IMR-90 (cell line): Measurements from ENCODE around the gene ALOXE3. TPM values are rescaled to one million over a fixed set of nuclear protein-coding genes. Genes with fewer than 3 reads are reported as not detected.

Experiments
- ATAC-seq: fragments of 200-7000 bp; cut with Tn5 transposase; 2 replicates; pipeline ENCODE4 v1.9.1; 2020; ENCODE audit warnings: low read depth, mild to moderate bottlenecking, moderate library complexity
- BruUV-seq: library from RNA; stranded (reverse); fragments of 400-500 nt; replicated peaks from 2 replicates; lab custom pipeline; 2021; lab: Mats Ljungman, UMichigan
- CTCF ChIA-PET: fragments of 300-600 bp; formaldehyde crosslinking; extraction: SDS; loops from one replicate; lab custom pipeline; 2021; ENCODE audit warnings: antibody characterized with exemption; lab: Yijun Ruan, JAX
- POLR2A ChIA-PET: fragments of 300-600 bp; sonication (Branson Sonifier 250); formaldehyde crosslinking; loops from one replicate; lab custom pipeline; 2022; ENCODE audit warnings: antibody characterized with exemption; ENCODE audit not compliant: unreplicated experiment; lab: Charles Lee
- DNase-seq: peaks from one replicate; pipeline ENCODE4 v3.0.0; 2013
- H2AFZ ChIP-seq: replicated peaks from 2 replicates; pipeline ENCODE3; 2013; ENCODE audit warnings: low read length, mild to moderate bottlenecking; ENCODE audit not compliant: poor library complexity
- H2AK5ac ChIP-seq: 2 replicates; pipeline ENCODE4 v1.6.1; 2013; ENCODE audit warnings: low read depth, low read length, inconsistent platforms
- H2AK9ac ChIP-seq: replicated peaks from 2 replicates; pipeline ENCODE3; 2013; ENCODE audit warnings: mild to moderate bottlenecking, low read depth, low read length, moderate library complexity; ENCODE audit not compliant: poor library complexity
- H2BK120ac ChIP-seq: 2 replicates; pipeline ENCODE4 v1.6.1; 2013; ENCODE audit warnings: low read depth, low read length, inconsistent platforms
- H2BK15ac ChIP-seq: 3 replicates; pipeline ENCODE4 v1.6.1; 2013; ENCODE audit warnings: low read depth, low read length, inconsistent platforms
- H2BK20ac ChIP-seq: 2 replicates; pipeline ENCODE4 v1.6.1; 2013; ENCODE audit warnings: low read depth, mild to moderate bottlenecking, inconsistent platforms, low read length, moderate library complexity
- H2BK5ac ChIP-seq: 2 replicates; pipeline ENCODE4 v1.6.1; 2013; ENCODE audit warnings: mild to moderate bottlenecking, low read depth, low read length, inconsistent platforms; ENCODE audit not compliant: poor library complexity, severe bottlenecking
- H3K14ac ChIP-seq: replicated peaks from 2 replicates; pipeline ENCODE4 v1.6.1; 2013; ENCODE audit warnings: low read depth, low read length, inconsistent platforms
- H3K18ac ChIP-seq: 2 replicates; pipeline ENCODE4 v1.6.1; 2013; ENCODE audit warnings: low read depth, low read length, control low read depth
- H3K23ac ChIP-seq: 2 replicates; pipeline ENCODE4 v1.6.1; 2013; ENCODE audit warnings: low read depth, low read length, inconsistent platforms
- H3K27ac ChIP-seq: 2 replicates; pipeline ENCODE4 v1.5.1; 2013; ENCODE audit warnings: mild to moderate bottlenecking, control low read depth, low read length; ENCODE audit not compliant: insufficient read depth
- H3K27me3 ChIP-seq: 2 replicates; pipeline ENCODE4 v1.6.1; 2013; ENCODE audit warnings: low read length; ENCODE audit not compliant: control insufficient read depth, insufficient read depth
- H3K36me3 ChIP-seq: 2 replicates; pipeline ENCODE4 v1.6.1; 2013; ENCODE audit warnings: low read length, mixed read lengths; ENCODE audit not compliant: control insufficient read depth, insufficient read depth
- H3K4ac ChIP-seq: 2 replicates; pipeline ENCODE4 v1.6.1; 2013; ENCODE audit warnings: low read depth, low read length, inconsistent platforms
- H3K4me1 ChIP-seq: 2 replicates; pipeline ENCODE4 v1.6.1; 2013; ENCODE audit warnings: low read length, mixed read lengths; ENCODE audit not compliant: control insufficient read depth, insufficient read depth
- H3K4me2 ChIP-seq: 2 replicates; pipeline ENCODE4 v1.6.1; 2013; ENCODE audit warnings: low read depth, mild to moderate bottlenecking, control low read depth, low read length, moderate library complexity
- H3K4me3 ChIP-seq: 2 replicates; pipeline ENCODE4 v1.5.1; 2013; ENCODE audit warnings: low read depth, mild to moderate bottlenecking, control low read depth, low read length, moderate library complexity; ENCODE audit not compliant: insufficient read depth
- H3K56ac ChIP-seq: 2 replicates; pipeline ENCODE4 v1.6.1; 2013; ENCODE audit warnings: low read length, inconsistent platforms; ENCODE audit not compliant: insufficient read depth; ENCODE audit errors: extremely low read depth
- H3K79me1 ChIP-seq, 2 experiments: 2 replicates each; pipeline ENCODE4 v1.6.1; 2013; ENCODE audit warnings: low read length in 2 of 2, inconsistent platforms in 1 of 2, low read depth in 1 of 2
- H3K9ac ChIP-seq: 2 replicates; pipeline ENCODE4 v1.6.1; 2013; ENCODE audit warnings: low read depth, low read length, control low read depth
- H3K9me1 ChIP-seq: 2 replicates; pipeline ENCODE4 v1.6.1; 2013; ENCODE audit warnings: low read length, inconsistent platforms; ENCODE audit not compliant: insufficient read depth
- H3K9me3 ChIP-seq: 2 replicates; pipeline ENCODE4 v1.6.1; 2013; ENCODE audit warnings: low read length; ENCODE audit not compliant: control insufficient read depth, insufficient read depth
- H4K20me1 ChIP-seq: 2 replicates; pipeline ENCODE4 v1.6.1; 2013; ENCODE audit warnings: low read length, inconsistent platforms; ENCODE audit not compliant: insufficient read depth
- H4K5ac ChIP-seq: 2 replicates; pipeline ENCODE4 v1.6.1; 2013; ENCODE audit warnings: mild to moderate bottlenecking, low read depth, low read length, control low read depth
- H4K8ac ChIP-seq, 2 experiments: 2 replicates each; pipeline ENCODE4 v1.6.1; 2013; ENCODE audit warnings: low read depth in 2 of 2, low read length in 2 of 2, control low read depth in 1 of 2, inconsistent platforms in 1 of 2
- H4K91ac ChIP-seq: 2 replicates; pipeline ENCODE4 v1.6.1; 2013; ENCODE audit warnings: low read depth, low read length, inconsistent platforms; ENCODE audit not compliant: insufficient read depth
- CEBPB ChIP-seq: IDR thresholded peaks from 2 replicates; pipeline ENCODE4 v1.6.1; 2012; ENCODE audit warnings: low read depth, low read length, improper control_type of control experiment
- CHD1 ChIP-seq: IDR thresholded peaks from 2 replicates; pipeline ENCODE4 v1.6.1; 2012; ENCODE audit warnings: low read depth, low read length, improper control_type of control experiment
- CTCF ChIP-seq: conservative IDR thresholded peaks from 2 replicates; pipeline ENCODE4 v1.5.1; 2012; ENCODE audit warnings: mild to moderate bottlenecking, low read depth, low read length, improper control_type of control experiment
- ELK1 ChIP-seq: fragments of 150-350 bp; IDR thresholded peaks from 2 replicates; pipeline ENCODE4 v1.6.1; 2016; ENCODE audit warnings: low read depth, mild to moderate bottlenecking, low read length, moderate library complexity, borderline replicate concordance
- MAZ ChIP-seq: IDR thresholded peaks from 2 replicates; pipeline ENCODE4 v1.6.1; 2012; ENCODE audit warnings: low read depth, mild to moderate bottlenecking, low read length, improper control_type of control experiment, moderate library complexity, borderline replicate concordance
- MXI1 ChIP-seq: IDR thresholded peaks from 2 replicates; pipeline ENCODE4 v1.6.1; 2012; ENCODE audit warnings: low read depth, mild to moderate bottlenecking, low read length, moderate library complexity, borderline replicate concordance
- NFE2L2 ChIP-seq: fragments of 150-350 bp; IDR thresholded peaks from 2 replicates; pipeline ENCODE4 v1.6.1; 2016; ENCODE audit warnings: low read depth, mild to moderate bottlenecking, low read length
- POLR2A ChIP-seq: IDR thresholded peaks from 2 replicates; pipeline ENCODE4 v1.6.1; 2012; ENCODE audit warnings: mild to moderate bottlenecking, low read depth, low read length
- RAD21 ChIP-seq: IDR thresholded peaks from 2 replicates; pipeline ENCODE4 v1.6.1; 2012; ENCODE audit warnings: low read length, improper control_type of control experiment
- RFX5 ChIP-seq: IDR thresholded peaks from 2 replicates; pipeline ENCODE4 v1.8.0; 2012; ENCODE audit warnings: low read depth, mild to moderate bottlenecking, low read length, moderate library complexity
- SMC3 ChIP-seq: fragments of 150-350 bp; IDR thresholded peaks from 2 replicates; pipeline ENCODE4 v1.6.1; 2016; ENCODE audit warnings: low read depth, mild to moderate bottlenecking, antibody characterized with exemption, low read length, moderate library complexity
- USF2 ChIP-seq: fragments of 150-350 bp; IDR thresholded peaks from 2 replicates; pipeline ENCODE4 v1.6.1; 2017; ENCODE audit warnings: mild to moderate bottlenecking, antibody characterized with exemption, low read length, low read depth
- WGBS, 2 experiments: methylation state at CpG; one replicate each; pipeline versions ENCODE4 v1.1.5 to v1.1.7; 2013; ENCODE audit warnings: missing lambda C conversion rate in 2 of 2; ENCODE audit not compliant: insufficient read length in 1 of 2; ENCODE audit errors: extremely low coverage in 2 of 2; 5-methylcytosine and 5-hydroxymethylcytosine counted together
- dilution Hi-C: fragments of 300-500 bp; cut with HindIII; formaldehyde crosslinking; loops from one replicate; pipeline ENCODE4 v1.14.3; 2018; ENCODE audit warnings: low sequenced_read_pairs; ENCODE audit not compliant: unreplicated experiment
- in situ Hi-C: fragments of 300-500 bp; cut with MboI; formaldehyde crosslinking; loops from 3 replicates; pipeline ENCODE4 v1.14.3; 2019; ENCODE audit warnings: low sequenced_read_pairs, inconsistent platforms, mixed read lengths
- intact Hi-C: fragments of 100-400 bp; cut with micrococcal nuclease; formaldehyde crosslinking; loops from 2 replicates; pipeline ENCODE4 v1.10.0; 2022
- polyA plus RNA-seq, 3 experiments: library from polyadenylated mRNA; depleted of rRNA; stranded (reverse); fragments of >200 nt; gene quantifications; 2 replicates each; pipeline ENCODE4 v1.2.3, GENCODE V29; 2012; ENCODE audit warnings: low replicate concordance in 1 of 3
- total RNA-seq: library from RNA; depleted of rRNA; stranded (reverse); fragments of >200 nt; gene quantifications from 2 replicates; pipeline ENCODE4 v1.2.3, GENCODE V29; 2012

The ALOXE3 gene
- total and polyA plus RNA-seq, 2 of the 4 experiments (the other 2 are of a cell fraction) = under 0.01 to 0.26 TPM

- peak overlapping the region; percentile 55 for H3K9ac ChIP-seq
- intact Hi-C loops (loop anchor here (1.0 to 5.0 kb wide), 3 partner anchors 31 to 74 kb away; no protein-coding TSS in a partner anchor), dilution Hi-C loops (no loop called here), in situ Hi-C loops (loop anchor here (25.0 kb wide), 1 partner anchor 919 kb away; the partner anchor contains the start of genes DVL2, GABARAP and PHF23)
- peak overlapping the region; percentile 74 for H3K4ac ChIP-seq
- H2BK20ac ChIP-seq = no peak overlapping the region
- H3K23ac ChIP-seq = peak overlapping the region; percentile 84; the same call in 1 of the 2 replicates
- peak overlapping the region; percentile 61; the same call in 1 of the 2 replicates for H3K14ac ChIP-seq
- H3K56ac ChIP-seq = 0 out of 2 replicates have a peak overlapping the region, but pooled peaks have one; percentile 17
- peaks cover 14% of the 10 kb centered on the region for H3K36me3 ChIP-seq
- H3K27me3 ChIP-seq = no peaks in the 10 kb centered on the region
- no peaks in the 10 kb centered on the region for H3K9me3 ChIP-seq
- H4K91ac ChIP-seq = peak overlapping the region; percentile 17; the same call in 1 of the 2 replicates
- peak overlapping the region; percentile 7; the same call in 1 of the 2 replicates for H2BK120ac ChIP-seq
- ChIA-PET POLR2A (interaction anchor here (1.4 kb wide), 1 partner anchor 17 kb away, joined by 8 read pairs; no protein-coding TSS in a partner anchor), CTCF (interaction anchor here (0.8 to 1.2 kb wide), 5 partner anchors 19 to 87 kb away, joined by 3 to 7 read pairs (median 4); no protein-coding TSS in a partner anchor)
- H2AK9ac ChIP-seq = peak overlapping the region; percentile 81
- peak overlapping the region in 1 of 2 experiments; percentile 95; a peak in 2 of 4 replicates for H4K8ac ChIP-seq
- H3K27ac ChIP-seq = peak overlapping the region; percentile 63
- H3K4me1 ChIP-seq = peaks cover 22% of the 10 kb centered on the region
- peaks cover 17% of the 10 kb centered on the region for H3K9me1 ChIP-seq
- H2AK5ac ChIP-seq = peak overlapping the region; percentile 54; the same call in 1 of the 2 replicates
- WGBS, 2 experiments = 0% methylated on average over 12 of the region's 59 CpGs; no CpG with 5 or more reads in 1 of the 2 experiments
- peak overlapping the region; percentile 43; the same call in 1 of the 2 replicates for H4K5ac ChIP-seq
- H3K4me2 ChIP-seq = peak overlapping the region; percentile 87
- ATAC-seq (peak; percentile 69), DNase-seq (peak; percentile 100)
- BruUV-seq = no TSS peak
- peak overlapping the region; percentile 89 for H2AFZ ChIP-seq
- peaks cover 8 to 48% of the 10 kb centered on the region in 2 experiments for H3K79me1 ChIP-seq
- no peak overlapping the region for H2BK15ac ChIP-seq
- H3K4me3 ChIP-seq = peak overlapping the region; percentile 69
- H4K20me1 ChIP-seq = peaks cover 11% of the 10 kb centered on the region
- H2BK5ac ChIP-seq = peak overlapping the region; percentile 75
- peak overlapping the region; percentile 43; the same call in 1 of the 2 replicates for H3K18ac ChIP-seq
- TF ChIP-seq POLR2A = peak; percentile 98
- peak; percentile 81; the same call in 1 of the 2 replicates for TF ChIP-seq MXI1
- TF ChIP-seq NFE2L2 = peak; percentile 62; the same call in 1 of the 2 replicates
- no peak for TF ChIP-seq RFX5
- TF ChIP-seq MAZ = peak; percentile 75; the same call in 1 of the 2 replicates
- 0 out of 2 replicates have a peak, but pooled peaks have one; percentile 26 for TF ChIP-seq CTCF
- TF ChIP-seq CHD1 = no peak; the same call in 1 of the 2 replicates
- no peak for TF ChIP-seq CEBPB
- peak; percentile 65 for TF ChIP-seq USF2
- TF ChIP-seq RAD21 = peak; percentile 44
- no peak for TF ChIP-seq SMC3
- TF ChIP-seq ELK1 = no peak
Observed at GRCh38 chr17:8156246-8156992, 38.1 kb upstream of the ALOXE3 start.
